SK-N-DZ (cell line): ENCODE results near the gene ATP2B1.
A peak's percentile ranks its signal among the peaks of the same experiment; 100 is the strongest.
"Not testable (repeated sequence)": the region's sequence is repeated elsewhere in the genome, so short reads cannot be mapped to it uniquely, and the experiment has no call there.

Experiments used
- DNase-seq: peaks from one replicate; pipeline ENCODE4 v3.0.0-alpha.2; 2015; ENCODE audit warnings: low spot score

Gene ATP2B1

GRCh38 chr12:89717759-89718523, 9.3 kb upstream of the ATP2B1 start:
- DNase-seq, result no peak

GRCh38 chr12:89712706-89713105, 4.1 kb upstream of the ATP2B1 start:
- DNase-seq, result no peak

DNA sequence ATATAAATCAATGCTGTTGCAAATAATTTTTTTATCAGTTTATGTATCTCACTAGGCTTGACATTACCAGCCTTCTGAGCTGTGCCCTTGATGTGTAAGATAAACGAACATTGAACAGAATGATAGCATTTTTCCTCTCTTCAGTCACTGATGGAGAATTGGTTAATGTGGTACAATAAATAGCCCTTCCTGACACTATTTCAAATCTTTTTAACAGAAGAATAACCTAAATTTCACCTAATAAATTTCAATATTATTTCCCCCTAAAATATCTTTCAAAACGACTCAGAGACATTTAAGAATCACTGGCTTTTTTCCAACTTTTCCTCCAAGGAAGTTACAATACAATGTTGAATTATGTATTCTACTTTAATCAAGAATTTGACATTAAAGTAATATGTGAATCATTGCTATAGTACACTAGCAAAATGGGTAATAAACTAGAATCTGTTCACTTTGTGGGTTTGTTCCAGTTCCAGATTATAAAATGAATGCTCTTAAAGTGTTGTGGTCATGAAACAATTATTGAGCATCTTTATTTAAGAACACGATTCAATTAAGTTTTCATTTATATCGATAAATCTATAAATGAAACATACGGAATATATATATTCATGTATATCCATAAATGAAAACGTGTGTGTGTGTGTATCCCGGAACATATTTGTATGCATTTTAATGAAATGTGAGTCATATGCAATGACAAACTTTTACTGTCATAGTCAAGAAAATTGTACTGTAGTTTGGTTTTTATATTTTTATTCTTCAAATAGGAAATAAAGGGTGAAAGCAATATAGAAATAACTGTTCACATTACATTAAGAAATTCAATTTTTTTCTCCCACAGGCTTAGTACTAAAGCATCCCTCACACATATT, 2.5 kb upstream of the ATP2B1 start:
- DNase-seq, result no peak

- peak; percentile 60 for DNase-seq
Observed at GRCh38 chr12:89709995-89710872, 1.6 kb upstream of the ATP2B1 start.

- DNase-seq, result peak; percentile 97
Observed at GRCh38 chr12:89709157-89709994, 738 bp upstream of the ATP2B1 start.

GRCh38 chr12:89707703-89708564, 704 bp downstream of the ATP2B1 start:
- peak; percentile 61 for DNase-seq

DNA sequence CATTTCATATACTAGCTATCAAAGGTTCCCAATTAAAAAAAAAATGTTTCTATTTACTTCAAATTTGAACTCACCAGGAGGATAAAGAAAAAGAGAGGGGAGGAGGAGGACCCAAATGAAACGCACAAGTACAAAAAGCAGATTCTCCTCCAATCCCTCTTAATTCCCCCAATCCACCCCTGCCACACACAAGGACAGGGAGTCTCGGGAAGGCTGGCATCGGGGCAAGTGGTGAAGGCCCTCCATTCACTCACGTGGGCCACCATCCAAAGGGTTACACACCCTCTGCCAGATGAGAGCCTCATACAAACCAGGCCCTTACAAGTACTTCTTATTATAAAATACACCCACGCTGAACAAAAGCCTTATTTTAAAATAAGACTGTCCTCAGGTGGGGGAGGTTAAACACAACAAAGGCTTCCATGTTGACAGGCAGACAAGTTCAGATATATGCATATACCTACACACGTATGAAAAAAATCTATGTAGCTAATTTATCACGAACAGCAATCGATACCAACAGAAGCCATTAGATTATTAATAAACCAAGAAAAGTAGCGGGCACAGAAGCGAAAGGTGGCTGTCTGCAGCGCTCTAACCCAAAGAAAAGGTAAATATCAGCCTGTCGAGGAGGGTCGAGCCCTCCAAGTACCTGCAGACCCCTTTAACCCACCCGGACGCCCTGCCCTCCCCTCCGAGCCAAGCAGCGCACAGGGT, 1.5 kb downstream of the ATP2B1 start:
- peak; percentile 32 for DNase-seq

- no peak for DNase-seq
Observed at GRCh38 chr12:89706551-89706950, 2.1 kb downstream of the ATP2B1 start.

DNA sequence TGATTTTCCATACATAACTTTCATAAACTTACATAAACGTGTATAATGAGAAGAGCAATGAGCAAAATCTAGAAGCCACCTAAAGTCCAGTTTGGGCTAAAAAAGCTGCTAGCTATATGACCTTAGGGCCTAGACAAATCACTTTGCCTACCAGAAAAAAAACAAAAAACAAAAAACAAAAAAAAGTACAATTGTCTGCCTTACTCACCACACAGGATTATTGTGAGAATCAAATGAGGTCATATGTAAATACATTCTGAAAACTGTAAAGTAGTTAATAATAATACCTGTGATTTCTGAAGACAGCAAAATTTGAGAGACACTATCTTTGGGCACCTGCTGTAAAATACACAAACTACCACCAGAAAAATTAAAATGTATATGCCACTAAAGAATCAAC, 4.2 kb downstream of the ATP2B1 start:
- DNase-seq, result no peak

DNA sequence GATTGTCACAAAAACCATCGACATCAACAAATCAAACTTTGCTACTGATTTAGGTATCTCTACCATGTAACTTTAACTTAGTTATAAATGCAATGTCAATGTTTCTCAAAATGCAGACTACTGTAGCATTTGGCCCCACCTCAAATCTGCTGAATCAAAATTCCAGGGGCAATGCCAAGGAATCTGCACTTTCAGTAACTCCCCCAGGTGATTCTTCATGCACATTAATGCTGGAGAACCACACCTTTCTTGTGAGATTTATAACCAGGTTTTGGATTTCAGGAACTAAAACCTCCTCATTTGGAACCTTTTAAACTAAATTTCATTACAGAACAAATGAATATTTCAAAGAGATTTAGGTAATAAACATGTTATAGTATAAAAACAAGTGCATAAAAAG, 4.9 kb downstream of the ATP2B1 start:
- DNase-seq, result no peak

GRCh38 chr12:89702503-89702902, 6.1 kb downstream of the ATP2B1 start:
- no peak for DNase-seq

DNA sequence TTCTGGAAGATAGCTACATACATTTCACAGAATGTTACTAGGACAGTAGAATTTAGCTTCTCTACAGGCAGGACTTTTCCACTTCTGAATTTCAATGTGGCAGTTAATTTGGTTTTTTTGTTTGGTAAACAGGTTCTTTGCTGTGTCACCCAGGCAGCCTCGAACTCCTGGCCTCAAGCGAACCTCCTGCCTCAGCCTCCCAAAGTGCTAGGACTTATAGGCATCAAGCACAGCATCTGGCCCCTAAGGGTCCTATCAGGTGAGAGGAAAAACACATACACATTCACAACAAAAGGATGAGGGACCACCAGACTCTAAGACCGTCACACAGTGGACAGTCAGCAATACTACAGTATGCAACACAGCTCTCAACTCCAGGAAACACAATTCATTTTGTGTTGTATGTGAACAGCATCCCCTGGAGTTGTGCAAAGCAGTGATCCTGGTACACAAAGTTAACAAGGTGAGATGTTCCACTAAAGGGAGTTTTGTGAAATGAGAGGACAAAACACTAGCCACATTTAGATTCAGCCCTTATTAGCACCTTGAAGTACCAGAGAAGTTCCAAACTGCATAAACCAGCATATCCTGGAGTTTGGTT, 6.9 kb downstream of the ATP2B1 start:
- no peak for DNase-seq

GRCh38 chr12:89700191-89700810, 8.3 kb downstream of the ATP2B1 start:
- no peak for DNase-seq

- DNase-seq, result no peak
Observed at GRCh38 chr12:89698607-89699006, 10.0 kb downstream of the ATP2B1 start.

DNA sequence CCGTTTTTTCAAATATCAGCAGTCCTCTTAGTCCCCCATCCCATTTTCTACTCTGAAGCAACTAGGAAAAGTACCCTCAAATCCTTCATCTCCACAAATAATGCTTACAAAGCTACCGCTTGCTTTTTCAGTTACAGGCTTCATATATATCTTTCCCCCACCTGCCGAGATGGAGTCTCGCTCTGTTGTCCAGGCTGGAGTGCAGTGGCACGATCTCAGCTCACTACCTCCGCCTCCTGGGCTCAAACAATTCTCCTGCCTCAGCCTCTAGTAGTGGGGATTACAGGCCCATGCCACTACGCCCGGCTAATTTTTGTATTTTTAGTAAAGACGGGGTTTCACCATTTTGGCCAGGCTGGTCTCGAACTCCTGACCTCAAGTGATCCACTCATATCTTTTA, 10.9 kb downstream of the ATP2B1 start:
- DNase-seq, result not testable (repeated sequence)

DNA sequence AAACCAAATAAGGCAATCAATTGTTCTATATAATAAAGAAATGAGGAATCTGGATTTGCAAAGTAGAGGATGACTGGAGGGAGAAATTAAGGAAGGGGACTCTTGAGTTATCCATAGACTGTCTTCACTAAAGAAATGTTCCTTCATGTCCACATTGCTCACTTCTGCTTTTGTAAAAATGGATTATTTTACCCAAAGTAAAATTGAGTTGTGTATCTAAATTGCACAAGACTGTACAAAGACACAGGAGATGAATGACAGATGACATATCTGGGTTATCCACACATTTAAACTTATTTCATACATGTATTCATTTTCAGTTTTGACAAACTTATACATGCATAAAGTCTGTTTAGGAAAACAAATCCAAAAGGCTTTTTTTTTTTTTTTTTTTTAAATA, 11.3 kb downstream of the ATP2B1 start:
- no peak for DNase-seq

GRCh38 chr12:89695830-89696229, 12.8 kb downstream of the ATP2B1 start:
- no peak for DNase-seq

GRCh38 chr12:89695100-89695499, 13.5 kb downstream of the ATP2B1 start:
- no peak for DNase-seq
